Trophoblast cell (in vitro differentiated cells and primary cell): Measurements from ENCODE around the gene C15orf39.

Source experiments
- DNase-seq, 2 donors: peaks; one replicate each; pipeline ENCODE4 v3.0.0-alpha.2; 2016
- H2AFZ ChIP-seq: 2 replicates; pipeline ENCODE4 v1.6.1; 2013; ENCODE audit warnings: low read length, moderate library complexity, mild to moderate bottlenecking; ENCODE audit not compliant: insufficient read depth, poor library complexity
- H2AK5ac ChIP-seq: 2 replicates; pipeline ENCODE4 v1.6.1; 2013; ENCODE audit warnings: mild to moderate bottlenecking, low read length
- H2BK120ac ChIP-seq: 2 replicates; pipeline ENCODE4 v1.6.1; 2013; ENCODE audit warnings: low read length, mild to moderate bottlenecking, moderate library complexity; ENCODE audit not compliant: insufficient read depth, poor library complexity
- H2BK12ac ChIP-seq: 2 replicates; pipeline ENCODE4 v1.6.1; 2013; ENCODE audit warnings: mild to moderate bottlenecking, low read length, moderate library complexity
- H2BK5ac ChIP-seq: 2 replicates; pipeline ENCODE4 v1.6.1; 2013; ENCODE audit warnings: low read length, low read depth, moderate library complexity, mild to moderate bottlenecking; ENCODE audit not compliant: poor library complexity
- H3K14ac ChIP-seq: 2 replicates; pipeline ENCODE4 v1.6.1; 2013; ENCODE audit warnings: mild to moderate bottlenecking, low read length
- H3K18ac ChIP-seq: 2 replicates; pipeline ENCODE4 v1.6.1; 2013; ENCODE audit warnings: mild to moderate bottlenecking, low read length
- H3K23ac ChIP-seq: 2 replicates; pipeline ENCODE4 v1.6.1; 2013; ENCODE audit warnings: low read length
- H3K27ac ChIP-seq: 2 replicates; pipeline ENCODE4 v1.5.1; 2013; ENCODE audit warnings: low read depth, mild to moderate bottlenecking, inconsistent platforms, low read length, moderate library complexity
- H3K27me3 ChIP-seq: 2 replicates; pipeline ENCODE4 v1.6.1; 2013; ENCODE audit warnings: inconsistent platforms, mild to moderate bottlenecking, low read length, moderate library complexity; ENCODE audit not compliant: insufficient read depth
- H3K36me3 ChIP-seq, 2 experiments: 1 replicate in 1 of 2; 2 replicates in 1 of 2; pipeline ENCODE4 v1.6.1; 2013; ENCODE audit warnings: low read length in 2 of 2, mild to moderate bottlenecking in 2 of 2, moderate library complexity in 1 of 2; ENCODE audit not compliant: insufficient read depth in 2 of 2, control insufficient read depth in 1 of 2
- H3K4ac ChIP-seq: 2 replicates; pipeline ENCODE4 v1.6.1; 2013; ENCODE audit warnings: low read depth, mild to moderate bottlenecking, low read length, moderate library complexity
- H3K4me1 ChIP-seq, 2 experiments: 1 replicate in 1 of 2; 2 replicates in 1 of 2; pipeline ENCODE4 v1.6.1; 2013; ENCODE audit warnings: low read length in 2 of 2, mild to moderate bottlenecking in 2 of 2, moderate library complexity in 1 of 2; ENCODE audit not compliant: insufficient read depth in 2 of 2, control insufficient read depth in 1 of 2
- H3K4me2 ChIP-seq: 2 replicates; pipeline ENCODE4 v1.6.1; 2013; ENCODE audit warnings: inconsistent platforms, mild to moderate bottlenecking, low read length, moderate library complexity
- H3K4me3 ChIP-seq: 2 replicates; pipeline ENCODE4 v1.5.1; 2013; ENCODE audit warnings: mild to moderate bottlenecking, low read depth, low read length, inconsistent platforms
- H3K79me1 ChIP-seq: one replicate; pipeline ENCODE4 v1.6.1; 2013; ENCODE audit warnings: low read length
- H3K79me2 ChIP-seq: 2 replicates; pipeline ENCODE4 v1.6.1; 2013; ENCODE audit warnings: low read length, mild to moderate bottlenecking; ENCODE audit not compliant: control insufficient read depth, insufficient read depth, poor library complexity
- H3K9ac ChIP-seq: 2 replicates; pipeline ENCODE4 v1.6.1; 2013; ENCODE audit warnings: mild to moderate bottlenecking, low read length
- H3K9me3 ChIP-seq: 2 replicates; pipeline ENCODE4 v1.6.1; 2013; ENCODE audit warnings: low read depth, mild to moderate bottlenecking, control low read depth, inconsistent platforms, low read length; ENCODE audit not compliant: insufficient read depth
- H4K12ac ChIP-seq: 2 replicates; pipeline ENCODE4 v1.6.1; 2013; ENCODE audit warnings: low read depth, mild to moderate bottlenecking, low read length, moderate library complexity
- H4K8ac ChIP-seq: 2 replicates; pipeline ENCODE4 v1.6.1; 2013; ENCODE audit warnings: low read depth, mild to moderate bottlenecking, low read length, moderate library complexity
- H4K91ac ChIP-seq: one replicate; pipeline ENCODE4 v1.6.1; 2013; ENCODE audit warnings: low read depth, mild to moderate bottlenecking, low read length, moderate library complexity
- WGBS: extraction: QIAGEN DNeasy Blood & Tissue Kit; methylation state at CpG from one replicate; pipeline ENCODE4 v1.1.7; 2013; ENCODE audit warnings: missing lambda C conversion rate; ENCODE audit not compliant: insufficient read length, insufficient coverage; ENCODE audit errors: extremely low coverage; 5-methylcytosine and 5-hydroxymethylcytosine counted together

The C15orf39 gene

DNA sequence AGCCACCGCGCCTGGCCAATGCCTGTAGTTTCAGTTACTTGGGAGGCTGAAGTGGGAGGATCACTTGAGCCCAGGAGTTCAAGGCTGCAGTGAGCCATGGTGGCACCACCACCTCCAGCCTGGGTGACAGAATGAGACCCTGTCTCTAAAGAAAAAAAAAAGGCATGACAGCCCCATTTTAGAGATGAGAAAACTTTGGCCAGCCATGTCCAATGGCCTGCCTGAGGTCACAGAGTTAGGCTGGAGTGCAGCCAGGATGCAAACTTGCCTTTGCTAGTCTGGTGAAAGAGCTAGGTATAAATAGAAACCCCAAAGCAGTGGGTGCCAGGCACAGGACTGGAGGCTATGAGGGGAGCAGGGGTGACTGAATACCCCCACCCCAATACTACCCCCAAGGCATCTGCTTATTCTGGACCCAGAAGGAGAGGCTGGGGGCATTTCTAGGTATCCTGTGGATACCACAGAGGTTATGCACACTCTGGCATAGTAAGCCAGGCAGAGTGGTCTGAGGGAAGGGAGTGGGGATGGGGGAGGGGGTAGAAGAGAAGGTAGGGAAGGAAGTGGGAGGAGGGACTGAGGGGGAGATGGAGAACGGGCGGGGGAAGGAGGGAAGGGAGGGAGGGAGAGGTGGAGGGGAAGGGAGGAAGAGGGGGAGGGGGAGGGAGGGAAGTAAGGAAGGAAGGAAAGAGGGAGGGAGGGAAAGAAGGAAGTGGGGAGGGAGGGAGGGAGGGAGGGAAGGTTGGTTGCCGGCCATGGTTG, 16.2 kb upstream of the C15orf39 start:
- no peaks in the 10 kb centered on the region for H3K36me3 ChIP-seq
- H3K14ac ChIP-seq, result no peak overlapping the region
- H3K79me2 ChIP-seq, result no peaks in the 10 kb centered on the region
- H3K4me2 ChIP-seq, result no peak overlapping the region
- no peak overlapping the region for H3K4me3 ChIP-seq
- no peak overlapping the region for H2BK12ac ChIP-seq
- H2AFZ ChIP-seq, result no peak overlapping the region
- no peak overlapping the region for H3K18ac ChIP-seq
- no peak overlapping the region for H3K4ac ChIP-seq
- H3K4me1 ChIP-seq, result peaks cover 2% of the 10 kb centered on the region in 2 experiments
- H3K27me3 ChIP-seq, result no peaks in the 10 kb centered on the region
- no peak overlapping the region for H4K91ac ChIP-seq
- H3K9ac ChIP-seq, result no peak overlapping the region
- no peak overlapping the region for H2BK120ac ChIP-seq
- H2BK5ac ChIP-seq, result no peak overlapping the region
- no peak overlapping the region for H4K8ac ChIP-seq
- no peak overlapping the region for H4K12ac ChIP-seq
- no peak overlapping the region for H2AK5ac ChIP-seq
- H3K27ac ChIP-seq, result no peak overlapping the region
- no peak overlapping the region for H3K23ac ChIP-seq
- WGBS, result no CpG with 5 or more reads among the region's 5 CpGs
- DNase-seq, result no peak
- no peaks in the 10 kb centered on the region for H3K79me1 ChIP-seq
- H3K9me3 ChIP-seq, result peaks cover 7% of the 10 kb centered on the region

DNA sequence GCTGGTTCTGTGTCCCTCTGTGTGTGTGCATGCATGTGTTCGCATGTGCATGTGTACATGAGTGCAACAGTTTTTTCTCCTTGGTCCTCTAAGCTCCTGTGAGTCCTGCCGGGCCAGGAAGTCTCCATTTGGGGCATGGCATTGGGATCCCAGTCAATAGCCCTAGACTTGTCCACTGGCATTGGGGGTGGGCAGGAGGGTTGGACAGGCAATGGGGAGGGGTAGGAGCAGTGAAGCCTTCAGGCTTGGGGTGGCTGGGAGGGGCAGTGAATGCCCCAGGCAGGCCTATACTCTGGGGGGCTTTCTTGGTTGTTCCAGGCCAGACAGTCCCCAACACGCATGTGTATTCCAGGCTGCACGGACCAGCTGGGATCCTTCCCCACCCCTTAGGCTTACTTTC, 15.6 kb upstream of the C15orf39 start:
- no peaks in the 10 kb centered on the region for H3K79me1 ChIP-seq
- no peaks in the 10 kb centered on the region for H3K27me3 ChIP-seq
- no peak overlapping the region for H4K8ac ChIP-seq
- H3K79me2 ChIP-seq, result no peaks in the 10 kb centered on the region
- no peak overlapping the region for H3K4ac ChIP-seq
- H3K4me1 ChIP-seq, result no peaks in the 10 kb centered on the region
- H3K14ac ChIP-seq, result no peak overlapping the region
- H4K12ac ChIP-seq, result no peak overlapping the region
- H3K4me3 ChIP-seq, result no peak overlapping the region
- H3K36me3 ChIP-seq, result no peaks in the 10 kb centered on the region
- H2AFZ ChIP-seq, result no peak overlapping the region
- no peak overlapping the region for H3K4me2 ChIP-seq
- H3K27ac ChIP-seq, result no peak overlapping the region
- no peak overlapping the region for H4K91ac ChIP-seq
- no peak overlapping the region for H3K9ac ChIP-seq
- H3K9me3 ChIP-seq, result peaks cover 11% of the 10 kb centered on the region
- DNase-seq, result no peak
- no peak overlapping the region for H2AK5ac ChIP-seq
- no peak overlapping the region for H3K23ac ChIP-seq
- no peak overlapping the region for H2BK120ac ChIP-seq
- WGBS, result no CpG with 5 or more reads among the region's 4 CpGs
- H2BK12ac ChIP-seq, result no peak overlapping the region
- no peak overlapping the region for H3K18ac ChIP-seq
- H2BK5ac ChIP-seq, result no peak overlapping the region

DNA sequence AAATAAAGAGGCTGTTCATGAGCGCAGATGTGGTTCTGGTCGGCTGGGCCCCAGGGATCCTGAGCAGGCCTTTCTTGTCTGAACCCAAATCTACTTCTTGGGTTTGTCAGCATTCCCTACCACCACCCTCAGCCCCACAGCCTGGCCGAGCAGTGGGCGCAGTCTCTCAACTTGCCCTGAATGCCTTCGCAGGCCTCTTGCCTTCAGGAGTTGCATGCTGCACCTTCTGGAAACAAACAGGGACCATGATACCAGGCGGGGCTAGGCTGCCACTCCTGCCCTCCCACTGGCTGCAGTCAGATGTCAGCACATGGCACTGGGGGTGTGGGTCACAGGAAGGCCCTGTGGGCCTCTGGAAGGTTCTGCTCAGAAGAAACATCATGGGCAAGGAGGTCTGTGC, 13.2 kb upstream of the C15orf39 start:
- Histone ChIP-seq H3K9me3 (peaks cover 18% of the 10 kb centered on the region), H3K23ac (no peak overlapping the region), H3K14ac (no peak overlapping the region), H3K36me3 (no peaks in the 10 kb centered on the region), H2BK120ac (no peak overlapping the region), H3K27ac (no peak overlapping the region), H4K91ac (no peak overlapping the region), H2AFZ (no peak overlapping the region), H3K27me3 (no peaks in the 10 kb centered on the region), H3K4ac (no peak overlapping the region), H4K12ac (no peak overlapping the region), H3K4me3 (no peak overlapping the region), H4K8ac (no peak overlapping the region), H3K9ac (no peak overlapping the region), H3K79me2 (no peaks in the 10 kb centered on the region), H3K79me1 (no peaks in the 10 kb centered on the region), H3K4me1 (no peaks in the 10 kb centered on the region), H2AK5ac (no peak overlapping the region), H3K4me2 (no peak overlapping the region), H3K18ac (no peak overlapping the region), H2BK12ac (no peak overlapping the region), H2BK5ac (no peak overlapping the region)
- DNase-seq, result no peak
- WGBS, result no CpG with 5 or more reads among the region's 6 CpGs

DNA sequence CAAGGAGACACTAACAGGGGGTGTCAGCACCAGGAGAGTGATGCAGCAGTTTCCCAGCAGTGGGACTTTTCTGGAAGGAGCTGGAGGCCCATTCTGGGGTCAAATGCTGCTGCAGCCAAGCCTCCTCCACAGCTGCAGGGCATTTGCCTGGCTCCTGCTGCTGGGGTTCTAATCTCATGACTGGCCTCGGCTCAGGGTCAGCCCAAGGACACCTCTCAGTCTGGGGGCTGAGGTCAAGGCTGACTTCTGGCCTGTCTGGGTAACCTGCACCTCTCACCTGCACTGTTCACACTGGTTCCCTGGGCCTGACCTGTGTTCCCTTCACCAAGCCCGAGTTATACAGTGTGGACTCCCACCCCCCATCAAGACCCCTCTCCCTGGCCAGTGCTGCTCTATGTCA, 10.4 kb upstream of the C15orf39 start:
- no peaks in the 10 kb centered on the region for H3K36me3 ChIP-seq
- H4K12ac ChIP-seq, result no peak overlapping the region
- H3K14ac ChIP-seq, result no peak overlapping the region
- no peaks in the 10 kb centered on the region for H3K79me2 ChIP-seq
- no peak overlapping the region for H2AFZ ChIP-seq
- no peak overlapping the region for H2BK5ac ChIP-seq
- no peak overlapping the region for H4K91ac ChIP-seq
- H3K27ac ChIP-seq, result no peak overlapping the region
- H2BK120ac ChIP-seq, result no peak overlapping the region
- no peak overlapping the region for H4K8ac ChIP-seq
- DNase-seq, result no peak
- no peak overlapping the region for H3K9ac ChIP-seq
- no CpG with 5 or more reads among the region's 2 CpGs for WGBS
- no peak overlapping the region for H3K4me2 ChIP-seq
- H3K18ac ChIP-seq, result no peak overlapping the region
- H3K79me1 ChIP-seq, result no peaks in the 10 kb centered on the region
- H3K4me1 ChIP-seq, result no peaks in the 10 kb centered on the region
- H3K27me3 ChIP-seq, result no peaks in the 10 kb centered on the region
- H3K4ac ChIP-seq, result no peak overlapping the region
- H2BK12ac ChIP-seq, result no peak overlapping the region
- H3K23ac ChIP-seq, result no peak overlapping the region
- H2AK5ac ChIP-seq, result no peak overlapping the region
- H3K9me3 ChIP-seq, result peaks cover 16% of the 10 kb centered on the region
- H3K4me3 ChIP-seq, result no peak overlapping the region
